Measurements from ENCODE around the gene S100A16.

DNA sequence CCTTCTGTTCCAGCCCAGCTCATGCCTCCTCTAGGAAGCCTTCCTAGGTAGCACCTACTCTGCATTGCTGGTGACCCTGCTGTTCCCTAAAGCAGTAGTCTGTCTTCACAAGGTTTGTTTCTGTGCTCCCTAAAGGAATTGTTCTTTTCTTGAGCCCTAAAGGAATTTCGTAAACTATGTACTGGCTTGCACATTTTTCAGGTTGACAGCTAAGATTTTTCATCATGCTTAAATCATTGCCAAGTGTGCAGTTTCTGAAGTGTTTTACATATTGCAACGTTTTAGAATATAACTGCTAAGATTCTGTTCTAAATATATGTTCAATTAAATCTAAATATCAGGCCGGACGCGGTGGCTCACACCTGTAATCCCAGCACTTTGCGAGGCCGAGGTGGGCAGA is 13.1 kb downstream of the S100A16 start:
- no peak for TF ChIP-seq POLR2A (IDR thresholded peaks at IDR 0.05)
- TF ChIP-seq, protein P1, sequence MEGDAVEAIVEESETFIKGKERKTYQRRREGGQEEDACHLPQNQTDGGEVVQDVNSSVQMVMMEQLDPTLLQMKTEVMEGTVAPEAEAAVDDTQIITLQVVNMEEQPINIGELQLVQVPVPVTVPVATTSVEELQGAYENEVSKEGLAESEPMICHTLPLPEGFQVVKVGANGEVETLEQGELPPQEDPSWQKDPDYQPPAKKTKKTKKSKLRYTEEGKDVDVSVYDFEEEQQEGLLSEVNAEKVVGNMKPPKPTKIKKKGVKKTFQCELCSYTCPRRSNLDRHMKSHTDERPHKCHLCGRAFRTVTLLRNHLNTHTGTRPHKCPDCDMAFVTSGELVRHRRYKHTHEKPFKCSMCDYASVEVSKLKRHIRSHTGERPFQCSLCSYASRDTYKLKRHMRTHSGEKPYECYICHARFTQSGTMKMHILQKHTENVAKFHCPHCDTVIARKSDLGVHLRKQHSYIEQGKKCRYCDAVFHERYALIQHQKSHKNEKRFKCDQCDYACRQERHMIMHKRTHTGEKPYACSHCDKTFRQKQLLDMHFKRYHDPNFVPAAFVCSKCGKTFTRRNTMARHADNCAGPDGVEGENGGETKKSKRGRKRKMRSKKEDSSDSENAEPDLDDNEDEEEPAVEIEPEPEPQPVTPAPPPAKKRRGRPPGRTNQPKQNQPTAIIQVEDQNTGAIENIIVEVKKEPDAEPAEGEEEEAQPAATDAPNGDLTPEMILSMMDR (IDR thresholded peaks at IDR 0.05): no peak
- no peak for TF ChIP-seq POLR2AphosphoS5 (IDR thresholded peaks at IDR 0.05)
- TF ChIP-seq EP300 (IDR thresholded peaks at IDR 0.05): no peak
